HG03280 (cell line): ENCODE data around the gene LIMD2.

ENCODE experiments used
- ATAC-seq: cut with Tn5 transposase; IDR thresholded peaks from one replicate; pipeline ENCODE4 v1.9.1; 2021; ENCODE audit warnings: mild to moderate bottlenecking, moderate library complexity; ENCODE audit not compliant: unreplicated experiment

LIMD2 gene

GRCh38 chr17:63701868-63702720 is 2.2 kb upstream of the LIMD2 start:
- ATAC-seq, result no peak

- no peak for ATAC-seq
These were observed 1.5 kb upstream of the LIMD2 start for GRCh38 chr17:63701456-63701820.

GRCh38 chr17:63700528-63701455 is 867 bp upstream of the LIMD2 start:
- ATAC-seq, result no peak

- ATAC-seq, result peak; percentile 16
These were observed 863 bp downstream of the LIMD2 start for GRCh38 chr17:63698886-63699637.

- ATAC-seq, result no peak
These were observed 1.5 kb downstream of the LIMD2 start for GRCh38 chr17:63698381-63698885.

- peak; percentile 26 for ATAC-seq
These were observed 2.3 kb downstream of the LIMD2 start for GRCh38 chr17:63697341-63698286.

- no peak for ATAC-seq
These were observed 3.5 kb downstream of the LIMD2 start for GRCh38 chr17:63696381-63696961.

GRCh38 chr17:63695889-63696288 is 4.0 kb downstream of the LIMD2 start:
- no peak for ATAC-seq

GRCh38 chr17:63694950-63695773 is 4.8 kb downstream of the LIMD2 start:
- ATAC-seq, result no peak

GRCh38 chr17:63694229-63694949 is 5.5 kb downstream of the LIMD2 start:
- no peak for ATAC-seq

- no peak for ATAC-seq
These were observed 6.4 kb downstream of the LIMD2 start for GRCh38 chr17:63693411-63694113.

- no peak for ATAC-seq
These were observed 7.6 kb downstream of the LIMD2 start for GRCh38 chr17:63692195-63692816.

- no peak for ATAC-seq
These were observed 10.4 kb downstream of the LIMD2 start for GRCh38 chr17:63689479-63689878.

GRCh38 chr17:63688396-63689020 is 11.4 kb downstream of the LIMD2 start:
- ATAC-seq, result no peak

GRCh38 chr17:63686138-63686685 is 13.7 kb downstream of the LIMD2 start:
- ATAC-seq, result no peak

- ATAC-seq, result no peak
These were observed 14.3 kb downstream of the LIMD2 start for GRCh38 chr17:63685578-63685977.
